Endothelial cell of umbilical vein (primary cell): ENCODE measurements around the gene CEP164. TPM values are rescaled to one million over a fixed set of nuclear protein-coding genes. Genes with fewer than 3 reads are reported as not detected.

Source experiments
- BruUV-seq: library from RNA; stranded (reverse); fragments of 400-500 nt; replicated peaks from 2 replicates; lab custom pipeline; 2021; lab: Mats Ljungman, UMichigan
- CTCF ChIA-PET: fragments of 300-600, 350-600 bp; sonication (Branson Sonifier 250); formaldehyde crosslinking; loops from one replicate; lab custom pipeline; 2021; ENCODE audit warnings: antibody characterized with exemption, inconsistent platforms; lab: Charles Lee
- POLR2A ChIA-PET: fragments of 300-600, 350-600 bp; sonication (Branson Sonifier 250); formaldehyde crosslinking; loops from one replicate; lab custom pipeline; 2021; ENCODE audit warnings: antibody characterized with exemption, inconsistent platforms; lab: Charles Lee
- DNase-seq: peaks from one replicate; pipeline ENCODE4 v3.0.0-alpha.2; 2011; ENCODE audit warnings: low read depth, low spot score
- FAIRE-seq: peaks from 2 replicates; lab custom pipeline; 2011; peaks lifted over from hg19 to GRCh38; lab: Jason Lieb, UNC
- H2AFZ ChIP-seq: 2 replicates; pipeline ENCODE4 v1.6.0; 2012; ENCODE audit warnings: low read depth, low read length, control low read depth, inconsistent platforms
- H3K27ac ChIP-seq: 2 replicates; pipeline ENCODE4 v1.5.1; 2011; ENCODE audit warnings: low read depth, mild to moderate bottlenecking, control low read depth, low read length, moderate library complexity; ENCODE audit not compliant: insufficient read depth
- H3K27me3 ChIP-seq, 2 experiments: 2 replicates each; pipeline versions ENCODE4 v1.6.0 to v1.6.1; 2011; ENCODE audit warnings: low read length in 2 of 2, mixed read lengths in 1 of 2; ENCODE audit not compliant: control insufficient read depth in 2 of 2, insufficient read depth in 2 of 2
- H3K36me3 ChIP-seq, 2 experiments: 2 replicates in 1 of 2; 3 replicates in 1 of 2; pipeline ENCODE4 v1.5.1; 2011; ENCODE audit warnings: low read length in 2 of 2, mild to moderate bottlenecking in 1 of 2, moderate library complexity in 1 of 2; ENCODE audit not compliant: control insufficient read depth in 2 of 2, insufficient read depth in 2 of 2; ENCODE audit errors: extremely low read depth in 1 of 2
- H3K4me1 ChIP-seq: 3 replicates; pipeline ENCODE4 v1.5.1; 2011; ENCODE audit warnings: mild to moderate bottlenecking, low read length; ENCODE audit not compliant: control insufficient read depth, insufficient read depth; ENCODE audit errors: extremely low read depth
- H3K4me2 ChIP-seq: 2 replicates; pipeline ENCODE4 v1.6.1; 2011; ENCODE audit warnings: low read length, control low read depth, mixed read lengths; ENCODE audit not compliant: insufficient read depth
- H3K4me3 ChIP-seq, 3 experiments: fragments of 200-600 bp in 1 of 3; sonication (generic), shearing (Covaris generic) in 1 of 3; replicated peaks in 1 of 3; 2 replicates each; pipeline ENCODE4 v1.5.1; 2011 to 2016; ENCODE audit warnings: control low read depth in 3 of 3, low read length in 3 of 3, mild to moderate bottlenecking in 2 of 3, inconsistent platforms in 1 of 3, low read depth in 1 of 3, moderate library complexity in 1 of 3; ENCODE audit not compliant: insufficient read depth in 1 of 3
- H3K79me2 ChIP-seq: 2 replicates; pipeline ENCODE4 v1.6.0; 2012; ENCODE audit warnings: low read length, inconsistent platforms; ENCODE audit not compliant: control insufficient read depth, insufficient read depth
- H3K9ac ChIP-seq: replicated peaks from 2 replicates; pipeline ENCODE3; 2011; ENCODE audit warnings: low read length, control low read depth; ENCODE audit not compliant: insufficient read depth; ENCODE audit errors: extremely low read depth
- H3K9me1 ChIP-seq: replicated peaks from 3 replicates; pipeline ENCODE4 v1.6.0; 2011; ENCODE audit warnings: mild to moderate bottlenecking, low read length; ENCODE audit not compliant: control insufficient read depth, insufficient read depth; ENCODE audit errors: extremely low read depth
- H3K9me3 ChIP-seq: replicated peaks from 2 replicates; pipeline ENCODE4 v1.5.1; 2012; ENCODE audit warnings: low read length, inconsistent platforms; ENCODE audit not compliant: control insufficient read depth, insufficient read depth
- H4K20me1 ChIP-seq: replicated peaks from 2 replicates; pipeline ENCODE3; 2011; ENCODE audit warnings: mild to moderate bottlenecking, low read length; ENCODE audit not compliant: control insufficient read depth, insufficient read depth; ENCODE audit errors: extremely low read depth
- CTCF ChIP-seq, 2 donors: IDR thresholded peaks; 1 replicate in 1 of 2; 2 replicates in 1 of 2; pipeline ENCODE4 v1.5.1; 2011; ENCODE audit warnings: low read length in 2 of 2, mild to moderate bottlenecking in 2 of 2, moderate library complexity in 2 of 2, control low read depth in 1 of 2, inconsistent platforms in 1 of 2, low read depth in 1 of 2; ENCODE audit not compliant: insufficient read depth in 1 of 2; ENCODE audit errors: extremely low read depth in 1 of 2
- EZH2 ChIP-seq: IDR thresholded peaks from 2 replicates; pipeline ENCODE4 v1.6.1; 2012; ENCODE audit warnings: borderline replicate concordance, low read depth, mild to moderate bottlenecking, moderate library complexity, low read length, inconsistent platforms; ENCODE audit not compliant: severe bottlenecking
- FOS ChIP-seq: IDR thresholded peaks from 2 replicates; pipeline ENCODE4 v1.6.1; 2011; ENCODE audit warnings: mild to moderate bottlenecking, low read length, moderate library complexity, borderline replicate concordance; ENCODE audit not compliant: insufficient read depth
- JUN ChIP-seq: IDR thresholded peaks from 2 replicates; pipeline ENCODE4 v1.6.1; 2011; ENCODE audit warnings: borderline replicate concordance, low read depth; ENCODE audit not compliant: insufficient read length, insufficient read depth
- MAX ChIP-seq: IDR thresholded peaks from 2 replicates; pipeline ENCODE4 v1.6.1; 2011; ENCODE audit not compliant: insufficient read depth, insufficient read length
- POLR2A ChIP-seq: IDR thresholded peaks from 2 replicates; pipeline ENCODE4 v1.6.1; 2012; ENCODE audit warnings: low read depth, mild to moderate bottlenecking, control low read depth, low read length
- dilution Hi-C: fragments of 300-500 bp; cut with MboI; formaldehyde crosslinking; loops from one replicate; pipeline ENCODE4 v1.15.0; 2019; ENCODE audit warnings: low sequenced_read_pairs; ENCODE audit not compliant: extremely low pct_ligation_motif_present
- intact Hi-C: fragments of 100-400 bp; cut with micrococcal nuclease; formaldehyde crosslinking; loops from one replicate; pipeline ENCODE4 v1.10.0; 2022
- polyA plus RNA-seq, 4 experiments: library from polyadenylated mRNA; depleted of rRNA in 3 of 4; stranded (reverse) in 3 of 4; unstranded in 1 of 4; fragments of >200 nt; gene quantifications; 2 replicates each; pipeline versions ENCODE4 v1.2.1 to v1.2.3, GENCODE V29; 2011 to 2012; ENCODE audit warnings: missing spikeins in 1 of 4
- total RNA-seq: library from RNA; stranded (reverse); gene quantifications from 2 replicates; pipeline ENCODE4 v1.2.3, GENCODE V29; 2021

The CEP164 gene
- total and polyA plus RNA-seq, 2 donors (not counting 3 experiments of a cell fraction or from before 2014, with no cell fraction given): 22.7 to 48.4 TPM

GRCh38 chr11:117278347-117278746 lies 49.3 kb upstream of the CEP164 start:
- ChIA-PET CTCF (no interaction called here), POLR2A (no interaction called here)
- no peak overlapping the region for H3K27ac ChIP-seq
- DNase-seq (no peak), FAIRE-seq (no peak)
- no peaks in the 10 kb centered on the region for H3K9me3 ChIP-seq
- no peaks in the 10 kb centered on the region for H3K79me2 ChIP-seq
- no peak for TF ChIP-seq FOS
- TF ChIP-seq POLR2A: no peak
- no peak for TF ChIP-seq MAX
- TF ChIP-seq JUN: no peak
- TF ChIP-seq EZH2: no peak
- no peak for TF ChIP-seq CTCF (IDR thresholded peaks at IDR 0.05; ENCODE audit: extremely low read depth in 1 of 2, insufficient read depth in 1 of 2, low read depth in 1 of 2, low read length in 2 of 2)
- no peaks in the 10 kb centered on the region for H3K27me3 ChIP-seq
- H3K36me3 ChIP-seq: peaks cover 4 to 5% of the 10 kb centered on the region in 2 experiments
- intact Hi-C loops (no loop called here), dilution Hi-C loops (no loop called here)
- no TSS peak for BruUV-seq
- H3K4me3 ChIP-seq: no peak overlapping the region
- no peaks in the 10 kb centered on the region for H4K20me1 ChIP-seq
- H3K9ac ChIP-seq: no peak overlapping the region
- peaks cover 21% of the 10 kb centered on the region for H3K4me1 ChIP-seq
- H2AFZ ChIP-seq: no peak overlapping the region
- no peak overlapping the region for H3K4me2 ChIP-seq
- no peaks in the 10 kb centered on the region for H3K9me1 ChIP-seq
